ENCODE measurements around the gene SLX9.
A peak's percentile ranks its signal among the peaks of the same experiment; 100 is the strongest.

SLX9 gene

DNA sequence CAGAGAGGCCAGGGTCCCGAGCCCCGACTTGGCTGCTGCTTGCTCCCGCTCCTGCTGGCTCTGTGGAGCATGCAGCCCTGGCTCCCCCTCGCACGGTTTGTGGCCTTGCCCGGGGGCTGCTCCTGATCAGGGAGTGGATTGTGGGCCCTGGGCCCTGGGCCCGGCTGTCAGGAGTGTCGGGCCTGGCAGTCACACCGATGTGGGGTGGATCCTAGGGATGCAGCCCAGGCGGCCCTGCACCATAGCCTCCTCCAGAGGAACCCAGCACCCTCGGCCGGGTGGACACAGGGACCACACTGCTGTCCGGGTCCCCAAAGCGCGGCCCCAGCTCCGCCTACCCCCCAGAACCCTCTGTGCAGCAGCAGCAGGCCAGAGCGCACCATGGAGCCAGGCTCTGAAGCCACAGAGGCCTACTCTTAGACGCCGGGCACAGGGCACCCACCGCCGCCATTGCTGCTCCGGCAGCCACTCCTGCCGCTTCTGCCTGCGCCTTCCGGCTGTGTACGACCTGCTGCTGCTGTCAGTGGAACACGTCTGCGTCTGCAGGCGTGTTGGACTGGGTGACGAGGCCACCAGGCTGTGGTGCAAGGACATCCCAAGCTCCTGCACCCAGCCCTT, 9.4 kb downstream of the SLX9 start:
- no peak for DNase-seq

DNA sequence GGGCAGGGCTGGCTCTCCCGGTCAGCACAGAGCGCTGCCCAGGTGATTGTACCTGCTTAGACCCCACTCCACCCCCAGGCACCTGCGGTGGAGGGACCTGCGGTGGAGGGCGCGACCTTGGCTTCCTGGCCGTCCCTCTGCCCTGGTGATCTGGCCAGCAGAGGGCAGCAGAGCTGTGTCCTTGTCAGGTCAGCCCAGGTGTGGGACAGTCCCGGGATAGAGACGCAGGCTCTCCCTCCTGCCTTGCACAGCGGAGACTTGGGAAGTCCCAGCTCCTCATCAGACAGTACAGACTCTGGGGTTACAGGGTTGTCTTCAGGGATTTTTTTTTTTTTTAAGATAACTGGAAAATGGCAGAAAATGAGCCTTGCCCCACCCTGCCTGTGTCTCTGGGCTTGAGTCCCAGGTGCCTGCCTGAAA, 10.0 kb downstream of the SLX9 start:
- DNase-seq, result peak in 1 of 2 experiments; percentile 22

DNA sequence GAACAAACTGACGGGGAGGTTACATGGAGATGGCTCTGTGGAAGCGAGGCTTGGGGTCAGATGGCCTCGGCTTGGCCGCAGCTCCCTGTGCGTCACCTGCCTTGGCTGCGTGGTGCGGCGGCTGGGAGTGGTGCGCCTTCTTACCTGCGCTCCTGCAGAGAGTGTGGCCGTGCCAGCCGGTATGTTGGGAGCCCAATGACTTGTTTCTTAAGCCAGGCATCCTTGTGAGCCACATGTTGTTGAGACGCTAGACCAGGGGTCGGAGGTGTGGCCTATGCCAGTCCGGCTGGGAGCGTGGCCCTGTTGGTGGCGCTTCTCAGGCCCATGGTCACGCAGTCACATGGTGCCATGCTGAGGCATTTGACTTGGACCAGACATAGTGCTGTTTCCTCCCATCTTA, 10.5 kb downstream of the SLX9 start:
- no peak for DNase-seq

DNA sequence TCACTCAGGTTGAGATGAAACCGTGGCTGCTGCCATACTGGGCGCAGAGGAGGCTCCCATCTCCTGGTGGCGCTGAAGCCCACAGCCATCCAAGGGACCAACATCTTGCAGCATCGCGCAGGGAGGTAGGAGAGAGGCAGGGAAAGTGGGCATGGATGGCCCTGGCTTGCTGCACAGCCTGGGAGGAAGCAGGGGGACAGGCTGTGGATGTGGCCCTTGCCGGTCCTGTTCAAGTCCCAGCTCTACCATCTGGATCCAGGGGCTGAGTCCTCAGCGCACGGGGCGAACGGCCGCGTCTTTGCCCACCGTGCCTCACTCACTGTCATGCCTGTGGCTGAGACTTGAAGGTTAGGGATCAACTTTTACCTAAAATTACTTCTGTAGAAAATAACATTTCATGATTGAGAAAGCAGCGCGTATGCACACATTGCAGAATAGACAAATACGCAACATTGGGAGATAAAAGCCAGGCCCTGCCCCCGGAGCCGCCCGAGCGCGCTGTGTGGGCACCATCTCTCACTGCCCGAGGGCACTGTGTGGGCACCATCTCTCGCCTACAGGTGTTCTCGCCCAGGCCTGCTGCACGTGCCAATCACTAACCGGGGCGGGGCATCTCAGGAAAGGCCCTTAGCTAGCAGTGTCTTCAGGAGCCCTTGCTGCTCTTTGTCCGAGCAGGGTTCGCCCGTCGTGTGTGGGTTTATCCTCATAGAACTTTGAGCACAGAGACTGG, 11.5 kb downstream of the SLX9 start:
- DNase-seq, result no peak

DNA sequence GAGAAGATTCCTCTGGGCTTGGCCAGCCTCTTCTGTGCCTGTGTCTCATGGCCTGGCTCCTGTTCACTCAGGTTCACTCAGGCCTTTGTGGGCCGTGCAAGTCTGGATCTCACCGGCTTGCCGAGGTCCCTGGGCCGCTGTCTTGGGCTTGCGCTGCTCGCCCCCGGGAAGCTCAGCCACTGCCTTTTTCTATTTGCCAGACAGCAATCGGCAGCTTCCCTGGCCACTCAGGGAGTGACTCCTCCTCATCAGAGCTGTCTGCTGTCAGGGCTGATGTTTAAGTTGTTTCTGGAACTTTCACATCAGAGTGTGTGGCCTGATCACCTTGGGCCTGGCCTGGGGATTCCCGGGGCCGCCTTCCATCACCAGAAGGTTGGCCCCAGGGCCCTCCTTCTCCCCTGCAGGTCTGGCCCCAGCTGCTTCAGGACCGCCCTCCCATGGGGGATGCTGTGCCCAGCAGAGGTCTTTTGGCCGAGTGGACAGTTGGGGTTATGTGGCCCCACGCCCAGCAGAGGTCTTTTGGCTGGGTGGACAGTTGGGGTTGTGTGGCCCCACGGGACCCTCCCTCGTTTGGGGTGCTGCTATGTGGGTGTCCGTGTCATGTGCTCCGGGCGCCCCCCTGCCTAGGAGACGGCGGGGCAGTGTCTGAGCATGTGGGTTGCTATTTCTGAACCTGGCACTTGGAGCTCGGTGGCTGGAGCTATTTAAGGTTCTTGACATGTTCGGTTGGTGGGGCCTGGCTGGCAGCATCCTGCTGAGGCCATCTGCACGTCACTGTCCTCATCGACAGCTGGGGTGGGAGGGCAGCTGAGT, 12.5 kb downstream of the SLX9 start:
- no peak for DNase-seq

DNA sequence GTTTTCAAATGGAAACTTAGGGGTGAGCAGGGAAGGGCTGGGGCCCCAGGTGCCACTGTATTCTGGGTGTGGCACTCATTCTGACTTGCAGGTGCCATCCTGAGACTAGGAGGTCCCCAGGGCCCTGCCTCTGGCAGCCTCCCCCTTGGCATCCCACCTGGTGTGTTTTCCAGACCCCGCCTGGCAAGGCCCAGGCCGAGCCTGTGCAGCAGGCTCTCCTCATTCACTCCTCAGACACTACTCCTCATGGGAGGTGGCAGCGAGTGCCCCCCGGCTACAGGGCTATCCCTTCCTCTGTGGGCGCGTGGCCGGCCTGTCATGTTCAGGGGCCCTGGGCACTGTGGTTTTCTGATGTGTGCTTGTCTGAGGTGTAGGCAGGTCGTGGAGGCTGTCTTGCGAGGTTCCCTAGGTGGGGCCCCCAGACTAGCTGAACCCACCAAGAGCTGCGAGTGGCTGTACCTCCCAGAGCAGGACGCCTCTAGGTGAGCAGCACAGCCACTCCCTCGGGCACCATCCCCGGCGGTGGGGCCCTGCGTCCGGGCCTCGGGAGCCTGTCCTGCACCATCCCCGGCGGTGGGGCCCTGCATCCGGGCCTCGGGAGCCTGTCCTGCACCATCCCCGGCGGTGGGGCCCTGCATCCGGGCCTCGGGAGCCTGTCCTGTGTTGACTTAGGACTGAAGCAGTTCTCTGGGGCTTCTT, 13.2 kb downstream of the SLX9 start:
- DNase-seq, result no peak

DNA sequence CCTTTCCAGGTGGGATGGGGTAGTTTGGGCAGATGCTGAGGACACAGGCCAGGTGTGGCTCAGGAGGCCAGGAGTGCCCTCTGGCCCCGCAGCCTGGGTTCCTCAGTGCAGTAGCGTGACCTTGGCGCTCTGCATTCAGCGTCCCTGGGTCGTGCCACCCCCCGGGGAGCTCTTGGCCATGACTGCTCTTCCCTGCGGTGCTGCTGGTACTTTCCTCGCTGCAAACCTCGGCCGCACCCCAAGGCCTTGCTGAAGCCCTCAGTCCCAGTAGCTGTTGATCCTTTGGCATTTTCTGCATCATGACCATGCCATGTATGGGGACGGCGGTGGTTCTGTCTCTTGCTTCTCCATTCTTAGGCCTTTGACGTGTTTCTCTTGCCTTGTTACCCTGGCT, 13.8 kb downstream of the SLX9 start:
- DNase-seq, result no peak

DNA sequence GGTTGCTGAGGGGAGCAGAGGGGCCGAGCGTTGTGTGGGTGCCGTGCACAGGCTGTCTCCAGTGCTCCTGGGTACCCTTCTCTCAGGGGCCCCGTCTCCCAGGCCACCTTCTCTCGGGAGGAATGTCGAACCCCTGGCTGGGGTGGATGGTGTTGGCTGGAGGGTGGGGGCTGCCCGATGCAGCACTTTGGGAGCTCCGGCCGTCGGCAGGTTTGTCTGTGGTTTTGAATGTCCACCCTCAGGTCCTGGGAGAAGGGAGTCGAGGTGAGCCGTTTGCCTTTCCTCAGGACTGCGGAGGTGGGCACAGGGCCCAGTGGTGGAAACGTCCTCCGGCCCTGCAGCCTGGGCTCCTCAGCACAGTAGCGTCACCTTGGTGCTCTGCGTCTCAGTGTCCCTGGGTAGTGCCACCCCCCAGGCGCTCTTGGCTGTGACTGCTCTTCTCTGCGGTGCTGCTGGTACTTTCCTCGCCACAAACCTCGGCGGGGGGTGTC, 14.5 kb downstream of the SLX9 start:
- no peak for DNase-seq

DNA sequence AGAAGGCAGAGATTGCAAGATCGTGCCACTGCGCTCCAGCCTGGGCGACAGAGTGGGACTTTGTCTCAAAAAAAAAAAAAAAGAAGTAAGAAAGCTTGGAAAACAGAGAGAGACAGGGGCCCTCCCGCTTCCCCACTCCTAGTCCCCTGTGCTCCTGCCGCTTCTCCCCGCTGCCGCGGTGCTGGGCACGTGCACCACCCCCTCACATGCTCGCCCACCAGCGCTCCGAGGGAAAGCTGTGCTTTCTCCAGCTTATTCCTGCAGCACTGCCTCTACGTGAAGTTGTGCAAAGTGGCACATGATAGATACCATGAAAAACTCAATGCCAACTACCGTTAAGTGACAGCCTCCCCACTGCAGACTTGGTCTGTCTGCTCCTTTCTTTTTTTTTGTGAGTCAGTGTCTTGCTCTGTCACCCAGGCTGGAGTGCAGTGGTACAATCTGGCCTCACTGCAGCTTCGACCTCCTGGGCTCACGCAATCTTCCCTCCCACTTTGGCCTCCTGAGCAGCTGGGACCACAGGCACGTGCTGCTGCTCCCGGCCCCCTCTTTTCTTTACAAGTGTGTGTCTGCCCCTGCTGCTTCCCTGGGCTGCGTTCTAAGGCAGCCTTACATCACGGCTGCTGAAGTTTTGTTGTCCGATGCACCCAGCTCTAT, 15.4 kb downstream of the SLX9 start:
- no peak for DNase-seq

DNA sequence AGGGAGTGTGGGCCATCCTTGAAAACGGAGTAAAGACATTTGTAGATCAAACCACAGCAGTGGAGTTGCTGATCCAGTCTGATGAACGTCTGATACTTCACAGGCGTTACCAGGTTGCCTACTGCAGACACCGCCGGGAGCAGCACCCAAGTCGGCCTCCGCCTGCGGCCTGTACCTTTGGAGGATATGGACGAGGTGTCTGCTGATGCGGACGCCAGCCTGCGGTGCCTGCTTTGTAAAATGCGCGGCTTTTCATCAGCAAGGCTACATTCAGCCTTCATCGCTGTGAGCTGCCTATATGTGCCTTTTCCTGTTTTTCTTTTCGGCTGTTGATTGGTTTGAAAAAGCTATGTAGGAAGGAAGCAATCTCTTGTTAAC, 16.0 kb downstream of the SLX9 start:
- no peak for DNase-seq

DNA sequence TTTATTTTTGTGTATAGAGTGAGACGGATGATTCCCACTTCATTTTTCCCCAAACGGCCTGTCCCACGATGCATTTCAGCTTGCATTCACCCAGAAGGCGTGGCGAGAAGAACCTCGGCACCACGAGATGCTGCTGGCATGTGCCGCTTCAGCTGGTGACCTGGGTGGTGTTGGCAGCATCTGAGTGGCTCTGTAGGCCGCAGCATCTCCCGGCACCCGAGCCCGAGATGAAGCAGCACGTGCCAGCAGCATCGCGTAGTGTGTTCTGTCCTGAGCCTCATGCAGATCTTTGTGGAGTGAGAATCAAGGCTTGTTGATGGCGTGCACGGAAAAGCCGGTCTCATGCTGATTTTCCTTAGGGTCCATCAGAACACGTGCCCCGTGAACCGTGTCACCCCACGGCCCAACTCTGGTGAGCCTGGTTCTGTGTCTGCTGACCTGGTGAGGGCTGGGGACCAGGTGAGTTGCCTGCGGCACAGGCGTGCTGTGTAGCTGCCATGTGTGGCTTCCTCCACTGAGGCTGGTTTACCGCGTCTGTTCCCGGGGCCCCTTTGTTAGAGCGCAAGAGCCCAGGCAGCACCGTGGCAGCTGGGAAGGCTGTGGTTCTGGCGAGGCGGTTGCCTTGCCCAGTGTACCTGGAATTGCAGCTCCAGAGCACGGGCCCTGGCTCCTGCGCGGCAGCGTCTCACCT, 16.7 kb downstream of the SLX9 start:
- DNase-seq, result no peak

DNA sequence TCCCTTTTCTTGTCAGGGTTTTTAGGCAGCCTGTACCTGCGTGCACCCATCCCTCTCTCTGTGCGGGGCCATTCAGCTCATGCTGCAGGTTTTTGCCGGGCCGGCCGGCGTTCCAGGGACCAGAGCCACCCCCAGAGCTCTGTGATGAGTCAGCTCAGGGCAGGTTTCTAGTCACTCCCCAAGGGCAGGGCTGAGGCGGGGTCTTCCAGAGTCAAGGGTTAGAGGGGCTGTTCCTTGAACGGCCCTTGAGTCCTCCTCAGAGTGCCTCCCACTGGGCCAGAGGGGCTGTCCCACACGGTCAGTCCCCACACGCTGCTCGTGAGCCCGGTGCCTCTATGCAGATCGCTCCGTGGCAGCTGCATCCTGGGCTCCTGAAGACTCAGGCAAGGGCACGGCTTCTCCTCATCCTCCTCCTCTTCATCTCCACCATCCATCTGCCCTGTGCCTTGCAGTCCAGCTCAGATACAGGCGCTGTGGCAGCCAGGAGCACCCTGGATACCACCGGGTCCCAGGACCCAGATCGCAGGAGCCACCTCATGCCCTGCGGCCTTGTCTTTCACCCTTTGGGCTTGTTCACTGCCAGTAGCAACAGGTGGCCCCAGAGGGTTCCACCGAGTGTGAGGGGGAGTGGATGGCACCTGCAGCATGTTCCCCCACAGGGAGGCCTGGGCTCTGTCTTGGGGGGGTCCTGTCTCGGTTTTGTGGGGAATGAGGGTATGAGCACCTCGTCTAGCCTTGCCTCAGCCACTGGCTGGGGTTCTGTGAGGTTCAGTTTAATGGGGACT, 17.4 kb downstream of the SLX9 start:
- no peak for DNase-seq

DNA sequence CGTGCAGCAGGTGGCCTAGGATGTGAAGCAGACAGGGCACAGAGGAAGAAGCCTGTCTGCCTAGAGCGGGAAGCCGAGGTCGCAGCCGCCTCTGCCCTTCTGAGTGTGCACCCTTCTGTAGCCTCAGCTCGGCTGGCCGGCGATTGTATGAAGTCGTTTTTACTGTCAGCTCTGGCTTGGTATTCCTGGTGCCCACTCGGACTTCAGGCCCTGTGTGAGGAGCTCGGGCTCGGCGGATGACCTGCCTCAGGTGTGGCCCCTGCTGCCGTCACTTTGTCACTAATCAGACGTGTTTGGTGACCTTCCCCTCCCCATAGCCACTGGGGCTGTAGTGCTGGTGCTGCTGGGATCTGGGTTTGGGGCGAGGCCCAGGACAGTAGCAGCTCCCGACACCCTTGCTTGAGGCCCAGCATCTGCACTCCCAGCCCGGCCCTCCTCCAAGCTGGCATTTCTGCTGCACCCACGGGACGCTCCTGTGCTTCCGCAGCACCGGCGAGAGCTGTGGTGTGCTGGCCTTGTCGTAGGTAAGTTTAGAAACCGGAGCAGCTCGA, 18.1 kb downstream of the SLX9 start:
- no peak for DNase-seq

DNA sequence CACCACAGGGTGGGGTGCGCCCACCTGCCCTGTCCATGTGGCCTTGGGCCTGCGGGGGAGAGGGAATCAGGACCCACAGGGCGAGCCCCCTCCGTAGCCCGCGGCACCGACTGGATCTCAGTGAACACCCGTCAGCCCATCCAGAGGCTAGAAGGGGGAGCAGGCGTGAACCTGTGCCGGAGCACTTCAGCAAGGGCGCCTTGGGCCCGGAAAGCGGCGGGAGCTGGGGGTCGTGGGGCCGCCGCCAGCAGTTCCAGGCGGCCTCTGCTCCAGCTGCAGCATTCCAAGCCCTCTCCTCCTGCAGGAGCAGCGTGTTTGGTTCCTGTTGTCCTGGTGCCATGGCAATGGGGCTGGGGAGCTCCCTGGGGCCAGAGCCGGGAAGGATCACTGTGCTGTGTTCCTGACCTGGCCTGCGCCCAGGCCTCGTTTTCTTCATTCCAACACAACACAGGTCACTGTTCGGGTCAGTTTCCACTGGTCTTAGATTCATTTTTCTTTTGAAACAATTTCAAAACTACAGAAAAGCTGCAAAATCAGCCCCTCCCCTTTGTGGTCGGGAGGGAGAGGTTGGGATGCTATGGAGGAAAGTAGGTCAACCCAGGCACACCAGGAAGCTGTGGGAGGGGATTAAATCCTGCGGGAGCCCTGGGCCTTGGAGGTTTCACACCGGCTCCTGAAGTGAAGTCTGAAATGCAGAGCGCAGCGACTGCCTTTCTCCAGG, 18.8 kb downstream of the SLX9 start:
- no peak for DNase-seq

DNA sequence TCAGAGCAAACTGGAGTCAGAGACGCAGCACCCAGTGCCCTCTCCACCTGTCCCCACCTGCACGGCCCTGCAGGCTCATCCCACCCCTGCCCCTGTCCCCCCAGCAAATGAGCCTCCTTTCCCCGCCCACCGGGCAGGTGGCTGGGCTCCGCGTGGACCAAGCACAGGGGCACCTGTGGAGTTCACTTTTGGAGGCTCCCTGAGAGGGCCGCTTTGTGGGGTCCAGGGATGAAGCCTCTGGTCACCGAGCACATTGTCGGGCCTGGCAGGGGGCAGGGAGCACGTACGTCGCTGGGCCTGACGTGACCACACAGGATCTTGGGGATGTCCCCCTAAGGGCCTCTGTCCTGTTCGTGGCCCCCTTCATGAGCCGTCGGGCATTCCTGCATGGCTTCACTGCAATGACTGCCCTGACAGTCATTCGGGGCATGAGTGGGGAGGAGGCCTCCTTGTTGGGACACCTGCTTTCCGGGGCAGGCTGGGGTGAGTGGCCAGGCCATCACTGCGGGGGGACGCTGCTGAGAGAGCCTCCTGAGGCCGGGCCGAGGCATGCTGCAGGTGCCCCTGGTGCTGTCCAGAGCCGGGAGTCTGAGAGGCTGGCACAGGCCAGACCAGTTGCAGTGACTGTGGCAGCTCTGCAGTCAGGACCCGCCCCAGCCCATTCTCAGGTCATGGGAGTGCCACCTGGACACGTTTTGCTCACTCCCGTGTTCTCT, 19.7 kb downstream of the SLX9 start:
- DNase-seq, result no peak

DNA sequence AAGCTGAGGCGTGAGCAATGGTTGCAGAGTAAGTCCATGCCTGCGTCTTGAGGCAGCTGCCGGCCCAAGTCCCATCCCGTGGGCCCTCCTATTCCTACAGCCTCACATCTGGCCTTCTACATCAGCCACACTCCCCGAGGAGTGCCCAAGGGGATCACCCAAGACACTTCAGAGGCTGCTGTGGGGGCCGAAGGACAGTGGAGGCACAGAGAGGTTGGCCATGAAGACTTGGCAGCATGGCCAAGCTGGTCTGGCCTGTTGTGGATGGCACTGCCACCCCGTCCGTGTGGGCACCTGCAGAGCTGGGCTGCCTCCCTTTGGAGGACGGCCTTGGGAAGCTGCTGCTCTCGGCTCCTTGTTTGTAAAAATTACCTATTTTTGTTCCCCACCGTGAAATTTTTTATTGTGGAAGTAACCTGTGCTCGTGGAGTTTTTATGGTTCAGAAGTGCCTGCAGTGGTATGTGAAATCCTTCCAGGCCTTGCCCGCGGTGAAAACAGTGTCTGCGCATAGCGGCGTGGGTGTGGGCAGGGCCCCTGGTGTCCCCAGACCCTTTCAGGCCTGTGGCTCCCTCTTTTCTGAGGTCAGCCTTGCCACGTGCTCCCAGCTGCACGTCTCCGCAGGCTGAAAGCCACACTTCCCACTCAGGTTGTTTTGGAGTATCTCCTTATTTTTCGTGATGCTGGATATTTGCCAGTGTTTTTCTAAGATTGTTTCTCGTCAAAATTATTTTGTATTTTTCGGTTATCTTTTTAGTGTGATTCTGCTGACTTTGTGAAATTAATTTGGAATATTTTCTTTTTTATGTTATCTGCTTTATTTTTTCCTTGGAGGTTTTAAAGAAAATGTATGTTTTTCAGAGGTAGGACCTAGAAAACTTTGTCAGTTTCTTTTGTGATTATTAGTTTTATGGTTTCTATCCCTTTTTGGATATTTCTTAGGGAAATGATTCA, 20.6 kb downstream of the SLX9 start:
- DNase-seq, result no peak

DNA sequence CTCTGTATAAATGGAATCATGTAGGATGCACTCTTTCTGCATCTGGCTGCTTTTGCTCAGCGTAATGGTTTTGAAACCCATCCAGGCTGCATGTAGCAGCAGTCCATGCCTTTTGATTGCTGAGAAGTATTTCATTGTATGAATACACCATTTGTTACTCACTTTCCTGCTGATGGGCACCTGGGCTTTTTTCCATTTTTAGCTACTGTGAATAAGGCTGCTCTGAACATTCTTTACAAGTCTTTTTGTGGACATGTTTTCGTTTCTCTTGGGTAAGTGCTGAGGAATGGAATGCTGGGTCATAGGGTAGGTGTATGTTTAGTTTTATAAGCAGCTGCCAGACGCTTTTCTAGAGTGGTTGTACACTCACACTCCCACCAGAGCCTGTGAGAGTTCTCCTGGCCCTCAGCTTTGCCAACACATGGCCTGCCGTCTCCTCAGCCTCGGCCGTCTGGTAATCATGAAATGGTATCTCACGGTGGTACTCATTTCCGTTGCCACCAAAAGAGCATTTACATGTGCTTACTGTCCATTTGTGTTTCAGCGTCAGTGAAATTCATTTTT, 22.7 kb downstream of the SLX9 start:
- DNase-seq, result no peak

DNA sequence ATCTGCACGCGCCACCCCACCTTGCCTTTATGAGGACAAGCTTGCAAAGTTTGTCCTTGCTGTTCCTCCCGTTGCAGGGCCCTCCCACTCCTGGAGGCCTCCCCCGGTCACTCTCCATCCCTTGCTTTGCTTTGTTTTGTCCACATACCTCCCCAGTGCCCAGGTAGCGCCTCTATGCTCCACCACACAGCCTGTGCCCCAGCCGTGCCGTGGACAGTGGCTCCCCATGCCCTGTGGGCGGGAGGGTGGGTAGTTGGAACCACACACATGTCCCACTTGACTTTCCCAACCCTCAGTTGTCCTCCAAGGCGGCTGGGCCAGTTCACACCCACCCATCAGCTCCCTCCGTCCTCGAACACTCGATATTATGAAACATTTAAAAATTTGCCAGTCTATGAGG, 24.6 kb downstream of the SLX9 start:
- no peak for DNase-seq
